GM19240 (cell line): ENCODE results near the gene RASSF5.
"Not testable (repeated sequence)": the region's sequence is repeated elsewhere in the genome, so short reads cannot be mapped to it uniquely, and the experiment has no call there.

ENCODE experiments used
- DNase-seq: peaks from one replicate; pipeline ENCODE4 v3.0.0; 2011; ENCODE audit warnings: low spot score; ENCODE audit not compliant: insufficient read length

The RASSF5 gene

GRCh38 chr1:206476058-206476457, 31.3 kb upstream of the RASSF5 start:
- DNase-seq, result no peak

- no peak for DNase-seq
These were observed 30.7 kb upstream of the RASSF5 start for GRCh38 chr1:206476591-206476990.

DNA sequence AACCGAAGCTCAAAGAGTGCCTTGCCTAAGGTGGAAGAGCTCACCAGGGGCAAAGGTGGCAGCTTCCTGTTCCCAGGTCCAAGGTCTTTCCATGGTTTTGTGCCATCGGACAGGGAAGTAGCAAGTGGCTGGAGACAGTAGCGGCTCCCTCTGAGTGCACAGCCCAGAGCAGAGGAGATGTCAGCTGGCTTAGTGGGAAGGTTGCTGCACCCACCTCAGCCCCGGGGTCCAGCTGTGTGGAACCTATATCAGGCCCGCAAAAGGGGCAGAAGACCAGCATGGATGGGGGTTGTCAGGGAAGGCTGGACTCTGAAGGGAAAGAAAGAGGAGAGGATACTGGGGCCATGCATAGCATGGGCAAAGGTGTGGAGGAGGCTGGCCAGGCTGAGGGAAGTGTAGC, 30.2 kb upstream of the RASSF5 start:
- DNase-seq, result no peak

GRCh38 chr1:206477581-206478380, 29.6 kb upstream of the RASSF5 start:
- no peak for DNase-seq

GRCh38 chr1:206478746-206479145, 28.6 kb upstream of the RASSF5 start:
- no peak for DNase-seq

GRCh38 chr1:206479183-206480125, 27.9 kb upstream of the RASSF5 start:
- DNase-seq, result peak; percentile 78

DNA sequence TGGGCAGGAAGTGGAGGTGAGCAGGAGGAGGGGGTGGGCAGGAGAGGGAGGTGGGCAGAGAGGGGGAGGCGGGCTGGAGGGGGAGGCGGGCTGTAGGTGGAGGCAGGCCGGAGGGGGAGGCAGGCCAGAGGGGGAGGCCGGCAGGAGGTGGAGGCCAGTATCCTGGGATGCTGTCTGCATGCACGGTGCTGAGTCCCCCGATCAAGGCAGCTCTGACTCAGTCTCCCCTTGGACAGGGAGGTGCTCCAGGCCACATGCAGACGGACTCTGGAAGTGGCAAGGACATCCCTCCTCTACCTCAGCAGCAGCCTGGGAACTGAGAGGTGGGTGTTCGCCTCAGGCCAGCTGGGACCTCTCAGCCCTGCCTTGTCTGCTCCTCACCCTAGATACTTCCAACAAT, 27.1 kb upstream of the RASSF5 start:
- DNase-seq, result no peak

GRCh38 chr1:206482611-206483010, 24.7 kb upstream of the RASSF5 start:
- no peak for DNase-seq

DNA sequence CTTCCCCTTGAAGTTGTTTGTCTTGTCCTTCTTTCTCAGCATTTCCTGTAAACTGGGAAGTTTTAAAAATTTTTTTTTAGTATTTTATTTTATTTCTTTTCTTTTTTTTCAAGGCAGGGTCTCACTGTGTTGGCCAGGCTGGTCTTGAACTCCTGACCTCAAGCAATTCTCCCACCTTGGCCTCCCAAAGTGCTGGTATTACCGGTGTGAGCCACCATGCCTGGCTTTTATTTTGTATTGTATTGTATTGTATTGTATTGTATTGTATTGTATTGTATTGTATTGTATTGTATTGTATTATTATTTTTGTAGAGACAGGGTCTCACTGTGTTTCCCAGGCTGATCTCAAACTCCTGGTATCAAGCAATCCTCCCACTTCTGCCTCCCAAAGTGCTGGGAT, 23.5 kb upstream of the RASSF5 start:
- not testable (repeated sequence) for DNase-seq

DNA sequence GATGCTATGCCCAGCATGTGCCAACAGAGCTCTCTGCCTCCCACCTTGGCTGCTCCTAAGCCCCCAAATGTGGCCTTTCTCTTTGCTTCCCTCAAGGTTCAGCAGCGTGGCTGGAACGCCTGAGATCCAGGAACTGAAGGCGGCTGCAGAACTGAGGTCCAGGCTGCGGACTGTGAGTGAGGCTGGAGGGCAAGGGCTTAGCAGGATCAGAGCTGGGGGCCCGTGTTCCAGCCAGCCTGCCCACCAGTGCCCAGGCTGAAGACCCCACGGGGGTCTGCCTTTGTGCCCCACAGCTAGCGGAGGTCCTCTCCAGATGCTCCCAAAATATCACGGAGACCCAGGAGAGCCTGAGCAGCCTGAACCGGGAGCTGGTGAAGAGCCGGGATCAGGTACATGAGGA, 22.4 kb upstream of the RASSF5 start:
- DNase-seq, result no peak

- DNase-seq, result no peak
These were observed 20.1 kb upstream of the RASSF5 start for GRCh38 chr1:206486995-206487788.

DNA sequence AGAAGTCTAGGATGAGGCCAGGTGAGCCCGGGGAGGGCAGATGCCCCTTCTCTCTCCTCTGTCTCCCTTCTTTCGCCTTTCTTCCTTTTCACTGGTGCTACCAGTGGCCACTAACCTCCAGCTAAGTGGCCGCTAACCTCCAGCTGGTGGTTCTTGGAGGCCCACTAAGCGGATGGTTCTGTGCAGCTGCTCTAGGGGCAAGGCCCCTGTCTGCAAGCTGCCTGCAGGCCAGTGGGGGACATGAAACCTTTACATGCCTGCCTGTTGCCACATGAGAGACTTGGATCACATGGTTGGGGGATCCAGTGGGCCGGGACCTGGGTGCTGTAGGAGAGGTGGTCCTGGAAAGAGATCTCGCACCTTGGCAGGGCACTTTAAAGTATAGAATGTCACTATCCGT, 19.4 kb upstream of the RASSF5 start:
- no peak for DNase-seq

DNA sequence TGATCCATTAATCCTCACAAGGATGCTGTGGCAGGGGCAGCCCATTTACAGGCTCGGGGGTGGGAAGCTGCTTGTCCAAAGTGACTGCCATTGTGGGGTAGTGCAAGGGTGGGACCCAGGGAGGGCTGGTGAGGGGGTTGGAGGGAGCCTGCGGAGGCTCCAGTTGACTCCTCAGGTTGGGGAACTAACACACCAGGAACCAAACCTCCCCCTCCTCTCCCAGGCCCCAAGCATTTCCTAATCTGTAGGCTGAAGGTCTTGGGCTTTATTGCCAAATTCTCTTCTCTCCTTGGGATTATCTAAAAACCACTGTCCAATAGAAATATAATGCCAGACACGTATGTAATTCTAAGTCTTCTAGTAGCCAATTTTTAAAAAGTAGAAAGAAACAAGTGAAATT, 18.9 kb upstream of the RASSF5 start:
- no peak for DNase-seq

GRCh38 chr1:206489980-206490770, 17.2 kb upstream of the RASSF5 start:
- DNase-seq, result peak; percentile 74

GRCh38 chr1:206490771-206491405, 16.4 kb upstream of the RASSF5 start:
- no peak for DNase-seq

GRCh38 chr1:206491616-206492015, 15.7 kb upstream of the RASSF5 start:
- no peak for DNase-seq

DNA sequence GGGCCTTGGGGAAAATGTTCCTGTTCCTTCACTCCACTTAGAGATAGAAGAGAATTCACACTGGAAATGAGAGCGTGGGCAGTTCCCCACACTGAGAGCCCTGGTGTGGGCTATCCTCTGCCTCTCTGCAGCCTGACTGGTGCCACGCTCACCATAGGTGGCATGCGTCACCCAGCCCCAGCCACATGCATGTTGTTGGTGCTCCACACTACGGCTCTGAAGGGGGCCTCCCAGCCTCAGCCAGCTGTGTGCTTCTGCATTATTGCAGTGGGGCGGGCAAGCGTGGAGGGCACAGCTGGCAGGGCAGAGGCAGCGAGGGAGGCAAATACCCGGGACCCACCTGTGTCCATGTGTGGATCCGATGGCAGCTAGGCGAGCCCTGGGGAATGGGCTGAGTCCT, 14.7 kb upstream of the RASSF5 start:
- DNase-seq, result no peak

DNA sequence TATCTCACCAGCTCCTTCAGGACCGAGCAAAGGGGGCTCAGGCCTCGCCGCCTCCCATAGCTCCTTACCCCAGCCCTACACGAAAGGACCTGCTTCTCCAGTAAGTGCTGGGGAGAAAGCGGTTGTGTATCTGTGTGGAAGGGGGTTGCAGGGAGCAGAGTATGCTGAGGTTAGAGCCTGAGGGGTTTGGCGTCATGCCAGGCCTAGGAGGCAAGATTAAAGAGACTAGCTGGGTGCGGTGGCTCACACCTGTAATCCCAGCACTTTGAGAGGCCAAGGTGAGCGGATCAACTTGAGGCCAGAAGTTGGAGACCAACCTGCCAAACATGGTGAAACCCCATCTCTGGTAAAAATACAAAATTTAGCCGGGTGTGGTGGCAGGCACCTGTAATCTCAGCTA, 14.1 kb upstream of the RASSF5 start:
- no peak for DNase-seq

- no peak for DNase-seq
These were observed 12.3 kb upstream of the RASSF5 start for GRCh38 chr1:206495011-206495461.

GRCh38 chr1:206495493-206496046, 11.8 kb upstream of the RASSF5 start:
- DNase-seq, result no peak
